ENCODE results near the gene KCNC3.

GRCh38 chr19:50340331-50340730, 11.2 kb upstream of the KCNC3 start:
- TF ChIP-seq POLR2AphosphoS5 (IDR thresholded peaks at IDR 0.05) (no peak), CTCF (IDR thresholded peaks at IDR 0.05) (no peak), EP300 (IDR thresholded peaks at IDR 0.05; ENCODE audit: low read depth) (no peak)

Data from transverse colon (tissue), 4 donors.